Effector memory CD4-positive, alpha-beta T cell (primary cell): Measurements from ENCODE around the gene OSM.

ENCODE experiments used
- DNase-seq, 3 donors: peaks; one replicate each; pipeline ENCODE4 v3.0.0-alpha.2; 2020
- H3K27ac ChIP-seq: 2 replicates; pipeline ENCODE4 v1.7.0; 2013; ENCODE audit warnings: mild to moderate bottlenecking, low read length, moderate library complexity; ENCODE audit not compliant: insufficient read depth, poor library complexity, severe bottlenecking
- H3K27me3 ChIP-seq: replicated peaks from 2 replicates; pipeline ENCODE4 v1.7.0; 2013; ENCODE audit warnings: mild to moderate bottlenecking, low read length; ENCODE audit not compliant: insufficient read depth, control insufficient read depth, poor library complexity, severe bottlenecking
- H3K36me3 ChIP-seq: 2 replicates; pipeline ENCODE4 v1.7.0; 2013; ENCODE audit warnings: mild to moderate bottlenecking, low read length, moderate library complexity; ENCODE audit not compliant: control insufficient read depth, insufficient read depth
- H3K4me1 ChIP-seq: 2 replicates; pipeline ENCODE4 v1.7.0; 2013; ENCODE audit warnings: low read length, mild to moderate bottlenecking; ENCODE audit not compliant: control insufficient read depth, insufficient read depth, poor library complexity, severe bottlenecking
- H3K4me3 ChIP-seq: 2 replicates; pipeline ENCODE4 v1.7.0; 2013; ENCODE audit warnings: low read length, low read depth, mild to moderate bottlenecking; ENCODE audit not compliant: insufficient read depth, poor library complexity, severe bottlenecking
- H3K9me3 ChIP-seq: 2 replicates; pipeline ENCODE4 v1.7.0; 2013; ENCODE audit warnings: mild to moderate bottlenecking, low read length, moderate library complexity; ENCODE audit not compliant: control insufficient read depth

OSM gene

DNA sequence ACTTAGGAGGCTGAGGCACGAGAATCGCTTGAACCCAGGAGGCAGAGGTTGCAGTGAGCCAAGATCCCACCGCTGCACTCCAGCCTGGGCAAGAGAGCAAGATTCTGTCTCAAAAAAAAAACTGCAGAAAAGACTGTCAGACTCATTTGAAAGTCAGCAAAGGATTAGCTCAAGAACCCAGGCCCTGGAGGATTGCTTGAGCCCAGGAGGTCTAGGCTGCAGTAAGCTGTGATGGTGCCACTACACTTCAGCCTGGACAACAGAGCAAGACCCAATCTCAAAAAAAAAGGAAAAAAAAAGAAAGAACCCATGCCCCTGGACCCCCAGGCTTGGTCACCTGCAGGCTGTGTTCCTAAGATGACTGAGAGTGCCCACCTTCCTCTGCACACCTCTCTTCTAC is 36.3 kb downstream of the OSM start:
- H3K27ac ChIP-seq: no peak overlapping the region
- H3K9me3 ChIP-seq: no peaks in the 10 kb centered on the region
- no peaks in the 10 kb centered on the region for H3K36me3 ChIP-seq
- DNase-seq: no peak
- H3K4me3 ChIP-seq: no peak overlapping the region
- no peaks in the 10 kb centered on the region for H3K27me3 ChIP-seq
- no peaks in the 10 kb centered on the region for H3K4me1 ChIP-seq

DNA sequence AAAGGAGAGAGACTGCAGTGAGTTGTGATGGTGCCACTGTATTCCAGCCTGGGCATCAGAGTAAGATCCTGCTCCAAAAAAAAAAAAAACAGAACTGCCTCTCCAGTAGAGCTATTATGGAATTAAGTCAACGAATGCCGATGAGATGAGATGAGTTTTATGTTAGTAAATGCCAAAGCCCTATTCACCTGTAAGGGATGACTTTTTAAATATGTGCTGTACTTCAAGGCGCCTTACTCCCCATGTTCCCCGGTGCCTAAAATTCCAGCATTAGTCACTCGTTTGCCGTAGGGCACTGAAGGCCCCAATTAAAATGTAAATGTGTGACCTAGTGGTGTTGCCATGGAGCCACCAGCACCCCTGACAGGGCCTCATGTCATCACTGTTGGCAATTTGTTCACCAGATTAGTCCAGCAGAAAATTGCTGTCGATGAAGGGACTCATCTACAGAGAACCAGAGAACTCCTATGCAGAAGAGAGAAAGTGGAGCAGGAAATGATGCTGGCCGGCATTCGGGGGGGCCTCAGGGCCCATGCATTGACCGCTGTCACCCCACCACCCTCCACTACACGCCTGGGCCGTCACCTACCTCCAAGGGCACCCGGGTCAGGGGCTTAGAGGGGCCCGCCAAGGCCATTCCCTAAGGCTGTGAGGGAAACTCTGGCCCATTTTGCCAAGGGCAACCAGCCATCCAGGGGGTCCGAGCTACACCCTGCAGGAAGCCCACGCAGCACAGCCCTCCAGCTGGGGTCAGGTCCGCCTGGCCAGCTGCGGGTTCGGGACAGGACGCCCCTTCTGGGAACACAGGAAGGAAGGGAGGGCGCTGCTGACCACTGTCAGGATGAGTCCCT is 37.9 kb downstream of the OSM start:
- Histone ChIP-seq H3K27ac (no peak overlapping the region), H3K4me3 (no peak overlapping the region), H3K36me3 (no peaks in the 10 kb centered on the region), H3K9me3 (no peaks in the 10 kb centered on the region), H3K4me1 (no peaks in the 10 kb centered on the region), H3K27me3 (no peaks in the 10 kb centered on the region)
- no peak for DNase-seq

DNA sequence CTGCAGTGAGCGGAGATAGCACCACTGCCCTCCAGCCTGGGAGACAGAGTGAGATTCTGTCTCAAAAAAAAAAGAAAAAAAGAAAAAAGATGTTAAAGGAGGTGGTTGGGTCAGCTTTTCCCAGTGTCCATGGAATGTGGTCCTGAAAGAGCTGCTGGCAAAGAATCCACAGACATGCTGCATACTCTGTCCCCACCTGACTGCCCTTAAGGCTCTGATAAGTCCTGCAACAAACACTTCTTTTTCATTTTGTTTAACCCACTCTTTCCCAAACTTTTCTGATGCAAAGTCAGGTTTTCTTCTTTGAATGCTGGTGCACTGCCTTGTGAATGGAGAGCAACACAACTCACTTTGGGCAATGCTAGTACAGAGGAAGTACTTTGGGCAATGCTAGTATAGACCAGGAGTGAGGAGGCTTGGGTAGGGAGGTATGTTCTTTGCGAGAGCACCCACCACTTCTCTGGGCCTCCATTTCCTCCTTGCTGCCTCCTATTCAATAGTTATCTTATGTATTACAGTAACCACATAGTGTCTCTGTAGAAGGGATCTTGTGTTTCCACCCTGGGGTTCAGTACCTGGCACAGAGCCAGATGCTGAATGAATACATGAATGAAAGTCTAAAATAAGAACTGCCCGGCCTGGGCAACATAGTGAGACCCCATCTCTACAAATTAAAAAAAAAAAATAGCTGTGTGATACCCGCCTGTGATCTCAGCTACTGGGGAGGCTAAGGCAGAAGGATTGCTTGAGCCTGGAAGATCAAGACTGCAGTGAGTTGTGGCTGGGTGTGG is 39.0 kb downstream of the OSM start:
- Histone ChIP-seq H3K27me3 (no peaks in the 10 kb centered on the region), H3K27ac (no peak overlapping the region), H3K4me3 (no peak overlapping the region), H3K36me3 (no peaks in the 10 kb centered on the region), H3K9me3 (no peaks in the 10 kb centered on the region), H3K4me1 (no peaks in the 10 kb centered on the region)
- DNase-seq: no peak

DNA sequence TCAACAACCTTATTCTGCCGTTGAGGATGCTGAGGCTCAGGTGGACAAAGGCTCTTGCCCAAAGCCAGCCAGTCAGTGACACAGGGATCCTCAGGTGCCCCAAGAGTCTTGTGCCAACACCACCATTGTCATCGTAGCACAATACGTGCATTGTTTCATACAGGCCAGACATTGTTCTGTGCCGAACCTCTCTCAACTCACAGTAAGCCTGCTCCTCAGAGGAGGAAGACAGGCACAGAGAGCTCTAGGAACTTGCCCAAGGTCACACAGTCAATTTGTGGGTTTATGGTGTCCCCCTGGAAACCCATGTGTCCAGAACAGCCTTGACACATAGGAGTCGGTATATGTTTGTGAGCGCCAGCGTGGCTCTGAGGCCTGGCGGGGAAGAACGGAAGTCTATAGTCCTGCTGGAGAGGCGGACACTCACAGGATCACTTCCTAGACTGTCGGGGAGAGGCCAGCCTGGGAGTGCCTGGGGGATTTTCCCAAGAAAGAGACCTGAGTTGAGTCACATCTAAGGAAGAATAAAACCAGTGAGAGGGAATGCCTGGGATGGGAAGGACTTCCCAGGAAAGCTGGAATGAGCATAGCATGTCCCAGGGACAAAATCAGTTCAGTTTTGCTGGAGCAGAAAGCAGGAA is 40.3 kb downstream of the OSM start:
- DNase-seq: no peak
- Histone ChIP-seq H3K27ac (no peak overlapping the region), H3K9me3 (no peaks in the 10 kb centered on the region), H3K27me3 (no peaks in the 10 kb centered on the region), H3K36me3 (no peaks in the 10 kb centered on the region), H3K4me1 (peaks cover 8% of the 10 kb centered on the region), H3K4me3 (no peak overlapping the region)

DNA sequence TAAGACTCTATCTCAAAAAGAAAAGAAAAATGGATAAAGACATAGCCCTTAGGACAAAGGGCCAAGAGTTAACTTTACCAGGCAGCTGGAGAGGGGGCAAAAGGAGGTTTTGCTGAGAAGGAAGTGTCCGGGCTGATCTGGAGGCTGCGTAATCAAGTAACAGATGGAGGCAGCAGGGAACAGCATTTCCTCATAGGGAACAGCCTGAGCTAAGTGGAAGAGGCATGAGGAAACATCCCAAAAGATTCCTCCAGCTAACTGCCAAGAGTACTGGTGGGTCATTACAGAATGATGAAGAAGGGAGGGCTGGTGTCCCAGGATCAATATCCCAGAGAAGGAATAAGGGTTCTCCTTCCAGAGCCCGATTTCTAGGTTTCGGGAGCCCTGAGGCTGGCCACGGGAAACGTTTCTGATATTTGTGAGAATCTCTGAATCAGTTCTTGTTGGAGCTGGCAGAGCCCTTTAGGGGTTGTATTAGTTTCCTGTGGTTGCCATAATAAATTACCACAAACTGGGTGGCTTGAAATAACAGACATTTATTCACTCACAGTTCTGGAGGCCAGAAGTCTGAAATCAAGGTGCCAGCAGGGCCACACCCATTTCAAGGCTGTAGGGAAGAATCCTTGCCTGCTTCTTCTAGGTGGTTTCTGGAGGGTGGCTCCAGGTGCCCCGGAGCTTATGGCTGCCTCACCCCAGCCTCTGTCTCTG is 41.3 kb downstream of the OSM start:
- H3K9me3 ChIP-seq: no peaks in the 10 kb centered on the region
- H3K27me3 ChIP-seq: no peaks in the 10 kb centered on the region
- H3K27ac ChIP-seq: no peak overlapping the region
- H3K4me3 ChIP-seq: no peak overlapping the region
- no peaks in the 10 kb centered on the region for H3K36me3 ChIP-seq
- DNase-seq: no peak
- peaks cover 17% of the 10 kb centered on the region for H3K4me1 ChIP-seq

DNA sequence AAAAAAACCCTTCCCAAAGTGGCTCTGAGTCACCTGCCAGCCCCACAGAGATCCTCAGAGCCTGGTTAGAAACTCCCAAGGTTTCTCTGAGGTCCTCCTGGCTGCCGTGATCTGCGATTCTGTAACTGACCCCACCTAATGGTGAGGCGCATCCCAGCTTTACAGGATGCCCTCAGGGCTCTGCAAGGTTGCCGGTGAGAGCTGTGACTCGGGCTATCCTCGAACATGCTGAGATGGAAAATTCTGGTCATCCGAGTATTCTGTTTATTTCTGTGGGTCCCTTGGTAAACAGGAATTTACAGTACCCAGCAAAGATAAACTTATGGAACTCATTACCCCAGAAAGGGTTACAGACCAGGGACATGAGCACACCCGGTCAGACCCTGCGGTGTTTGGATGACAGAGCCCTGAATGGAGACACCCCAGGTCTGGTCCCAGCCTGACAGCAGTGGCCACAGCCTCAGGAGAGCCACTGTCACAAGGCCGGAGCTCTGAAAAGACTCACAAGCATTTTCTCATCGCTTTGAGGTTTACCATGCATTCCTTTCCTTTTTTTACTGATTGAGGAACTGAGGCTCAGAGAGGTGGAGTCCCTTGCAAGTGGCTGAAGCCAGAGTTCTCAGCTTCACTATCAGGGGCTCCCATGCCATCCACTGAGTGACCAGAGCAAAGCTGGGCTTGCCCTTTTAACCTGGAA is 42.3 kb downstream of the OSM start:
- Histone ChIP-seq H3K4me1 (peaks cover 28% of the 10 kb centered on the region), H3K4me3 (no peak overlapping the region), H3K9me3 (no peaks in the 10 kb centered on the region), H3K27me3 (no peaks in the 10 kb centered on the region), H3K36me3 (no peaks in the 10 kb centered on the region), H3K27ac (no peak overlapping the region)
- DNase-seq: no peak

DNA sequence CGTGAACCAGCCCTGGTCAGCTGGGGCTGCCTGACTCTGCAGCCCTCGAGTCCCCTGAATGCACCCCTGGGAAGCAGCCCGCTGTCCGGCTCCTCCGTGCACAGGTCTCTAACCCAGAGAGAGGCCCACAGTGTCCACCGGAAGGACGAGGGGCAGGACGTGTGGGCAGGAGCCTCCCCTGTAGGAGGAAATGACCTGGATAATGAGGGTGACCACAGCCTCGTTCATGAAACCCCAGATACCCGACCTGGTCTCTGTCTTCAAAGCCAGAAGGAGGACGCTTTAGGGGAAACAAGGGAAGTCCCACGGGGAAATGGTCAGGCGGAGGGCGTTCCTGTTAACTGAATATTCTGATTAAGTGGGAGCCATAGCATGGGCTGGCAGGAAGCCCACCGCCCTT is 43.3 kb downstream of the OSM start:
- no peak for DNase-seq
- Histone ChIP-seq H3K9me3 (no peaks in the 10 kb centered on the region), H3K4me1 (peaks cover 30% of the 10 kb centered on the region), H3K4me3 (no peak overlapping the region), H3K36me3 (no peaks in the 10 kb centered on the region), H3K27ac (no peak overlapping the region), H3K27me3 (no peaks in the 10 kb centered on the region)

DNA sequence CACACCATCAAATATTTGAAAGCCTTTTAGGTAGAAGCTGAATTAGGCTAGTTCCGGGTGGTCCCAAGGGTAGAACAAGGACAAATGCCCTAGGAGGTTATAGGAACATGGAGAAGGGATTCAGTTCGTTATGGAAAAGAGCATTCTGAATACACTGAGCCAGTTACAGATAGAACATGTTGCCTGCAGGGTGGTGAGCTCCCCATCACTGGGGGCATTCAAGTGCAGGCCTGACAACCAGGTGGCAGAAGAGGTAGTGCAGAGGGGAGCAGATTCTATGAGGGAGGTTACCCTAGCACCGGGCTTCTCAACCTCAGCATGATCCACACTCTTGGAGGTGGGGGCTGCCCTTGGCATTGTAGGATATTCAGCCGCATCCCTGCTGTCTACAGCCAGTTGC is 44.3 kb downstream of the OSM start:
- H3K27me3 ChIP-seq: no peaks in the 10 kb centered on the region
- no peaks in the 10 kb centered on the region for H3K9me3 ChIP-seq
- DNase-seq: no peak
- H3K4me3 ChIP-seq: no peak overlapping the region
- H3K27ac ChIP-seq: no peak overlapping the region
- H3K36me3 ChIP-seq: no peaks in the 10 kb centered on the region
- H3K4me1 ChIP-seq: peaks cover 30% of the 10 kb centered on the region
